ENCODE results near the gene FOXN1. TPM values are rescaled to one million over a fixed set of nuclear protein-coding genes. Genes with fewer than 3 reads are reported as not detected.

FOXN1 gene
- total and polyA plus RNA-seq, 2 of the 13 experiments (the other 11 are each of a cell fraction or from before 2014, with no cell fraction given): 0.01 TPM; not detected in 1

DNA sequence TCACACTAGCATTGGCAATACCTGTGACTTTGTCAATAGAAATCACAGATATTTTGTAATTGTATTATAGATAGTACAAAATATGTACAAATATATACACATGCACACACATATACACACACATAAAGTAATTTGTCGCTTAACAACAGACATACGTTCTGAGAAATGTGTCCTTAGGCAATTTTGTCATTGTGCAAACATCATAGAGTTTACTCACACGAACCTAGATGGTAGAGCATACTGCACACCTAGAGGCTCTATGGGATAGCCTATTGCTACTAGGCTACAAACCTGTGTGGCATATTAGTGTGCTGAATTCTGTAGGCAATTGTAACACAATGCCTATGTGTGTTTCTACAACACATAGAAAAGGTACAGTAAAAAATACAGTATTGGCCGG, 35.3 kb downstream of the FOXN1 start:
- Histone ChIP-seq H3K9me3 (ENCODE audit: low read length) (no peaks in the 10 kb centered on the region), H3K4me3 (replicated peaks in 1 of 3; ENCODE audit: insufficient read depth in 1 of 3, low read depth in 2 of 3, low read length in 3 of 3) (no peak overlapping the region), H4K20me1 (ENCODE audit: insufficient read depth, low read length) (no peaks in the 10 kb centered on the region), H2AFZ (ENCODE audit: low read length) (no peak overlapping the region), H3K36me3 (replicated peaks in 1 of 2; ENCODE audit: control insufficient read depth in 1 of 2, insufficient read depth in 2 of 2, low read length in 2 of 2) (no peaks in the 10 kb centered on the region), H3K9ac (ENCODE audit: insufficient read depth, low read depth, low read length) (no peak overlapping the region), H3K4me1 (ENCODE audit: insufficient read depth, low read length) (peaks cover 6% of the 10 kb centered on the region), H3K4me2 (ENCODE audit: low read depth, low read length) (no peak overlapping the region), H3K27ac (ENCODE audit: extremely low read length, insufficient read depth, low read length) (no peak overlapping the region), H3K27me3 (ENCODE audit: control insufficient read depth in 1 of 2, insufficient read depth in 2 of 2, low read length in 2 of 2) (peaks cover 3 to 13% of the 10 kb centered on the region in 2 experiments; a peak in 4 of 5 replicates), H3K79me2 (ENCODE audit: insufficient read depth, low read length) (no peaks in the 10 kb centered on the region)
- DNase-seq (ENCODE audit: low spot score): no peak
- no TSS peak for BruUV-seq (replicated peaks)
- intact Hi-C loops (cut with micrococcal nuclease; ENCODE audit: unreplicated experiment): no loop called here
- TF ChIP-seq, protein P1, sequence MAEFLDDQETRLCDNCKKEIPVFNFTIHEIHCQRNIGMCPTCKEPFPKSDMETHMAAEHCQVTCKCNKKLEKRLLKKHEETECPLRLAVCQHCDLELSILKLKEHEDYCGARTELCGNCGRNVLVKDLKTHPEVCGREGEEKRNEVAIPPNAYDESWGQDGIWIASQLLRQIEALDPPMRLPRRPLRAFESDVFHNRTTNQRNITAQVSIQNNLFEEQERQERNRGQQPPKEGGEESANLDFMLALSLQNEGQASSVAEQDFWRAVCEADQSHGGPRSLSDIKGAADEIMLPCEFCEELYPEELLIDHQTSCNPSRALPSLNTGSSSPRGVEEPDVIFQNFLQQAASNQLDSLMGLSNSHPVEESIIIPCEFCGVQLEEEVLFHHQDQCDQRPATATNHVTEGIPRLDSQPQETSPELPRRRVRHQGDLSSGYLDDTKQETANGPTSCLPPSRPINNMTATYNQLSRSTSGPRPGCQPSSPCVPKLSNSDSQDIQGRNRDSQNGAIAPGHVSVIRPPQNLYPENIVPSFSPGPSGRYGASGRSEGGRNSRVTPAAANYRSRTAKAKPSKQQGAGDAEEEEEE (CRISPR knock-in tag; IDR thresholded peaks at IDR 0.05; ENCODE audit: borderline replicate concordance): no peak
- TF ChIP-seq ZNF816 (CRISPR knock-in tag; IDR thresholded peaks at IDR 0.05; ENCODE audit: borderline replicate concordance): no peak
- no peak for TF ChIP-seq ZNF709 (CRISPR knock-in tag; IDR thresholded peaks at IDR 0.05)
- TF ChIP-seq NR2F1 (CRISPR knock-in tag; IDR thresholded peaks at IDR 0.05): no peak
- TF ChIP-seq, protein P2, sequence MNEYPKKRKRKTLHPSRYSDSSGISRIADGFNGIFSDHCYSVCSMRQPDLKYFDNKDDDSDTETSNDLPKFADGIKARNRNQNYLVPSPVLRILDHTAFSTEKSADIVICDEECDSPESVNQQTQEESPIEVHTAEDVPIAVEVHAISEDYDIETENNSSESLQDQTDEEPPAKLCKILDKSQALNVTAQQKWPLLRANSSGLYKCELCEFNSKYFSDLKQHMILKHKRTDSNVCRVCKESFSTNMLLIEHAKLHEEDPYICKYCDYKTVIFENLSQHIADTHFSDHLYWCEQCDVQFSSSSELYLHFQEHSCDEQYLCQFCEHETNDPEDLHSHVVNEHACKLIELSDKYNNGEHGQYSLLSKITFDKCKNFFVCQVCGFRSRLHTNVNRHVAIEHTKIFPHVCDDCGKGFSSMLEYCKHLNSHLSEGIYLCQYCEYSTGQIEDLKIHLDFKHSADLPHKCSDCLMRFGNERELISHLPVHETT (CRISPR knock-in tag; conservative IDR thresholded peaks at IDR 0.05): no peak
- no peak for TF ChIP-seq WIZ (CRISPR knock-in tag; IDR thresholded peaks at IDR 0.05)
- no peak for TF ChIP-seq ZNF839 (CRISPR knock-in tag; IDR thresholded peaks at IDR 0.05; ENCODE audit: borderline replicate concordance)
- TF ChIP-seq FOSL2 (CRISPR knock-in tag; IDR thresholded peaks at IDR 0.05): no peak
- TF ChIP-seq HDAC6 (IDR thresholded peaks at IDR 0.05; ENCODE audit: low read depth, low read length): no peak
- no peak for TF ChIP-seq ELF4 (CRISPR knock-in tag; IDR thresholded peaks at IDR 0.05; ENCODE audit: borderline replicate concordance)
- no peak for TF ChIP-seq KDM3A (CRISPR knock-in tag; IDR thresholded peaks at IDR 0.05; ENCODE audit: low read depth)
- no peak for TF ChIP-seq TBX3 (IDR thresholded peaks at IDR 0.05; ENCODE audit: borderline replicate concordance)
- no peak for TF ChIP-seq ZNF230 (CRISPR knock-in tag; IDR thresholded peaks at IDR 0.05)
- no peak for TF ChIP-seq SETDB1 (CRISPR knock-in tag; IDR thresholded peaks at IDR 0.05; ENCODE audit: borderline replicate concordance)
- TF ChIP-seq PPARG (CRISPR knock-in tag; conservative IDR thresholded peaks at IDR 0.05): no peak
- no peak for TF ChIP-seq FOXK2 (IDR thresholded peaks at IDR 0.05)
- TF ChIP-seq MTA1 (CRISPR knock-in tag; IDR thresholded peaks at IDR 0.05; ENCODE audit: borderline replicate concordance): no peak
- in situ Hi-C loops (cut with HindIII; ENCODE audit: extremely low pct_ligation_motif_present, low pct_unique_long_range_greater_than_20kb): no loop called here
- ChIA-PET CTCF (ENCODE audit: low intra/inter-chr PET ratio, low total read pairs) (interaction anchor here (1.1 to 2.3 kb wide), 3 partner anchors 45 to 53 kb away, joined by 3 to 45 read pairs (median 3); no protein-coding TSS in a partner anchor), POLR2A (no interaction called here)
- ATAC-seq: no peak
- WGBS (ENCODE audit: low lambda C conversion rate): 13% methylated on average over 4 of the region's 4 CpGs
- no peak for FAIRE-seq

Data from HepG2 (cell line).